Stimulated activated CD8-positive, alpha-beta memory T cell treated with anti-CD3 and anti-CD28 coated beads, Interleukin-15, amount 100 ng/mL, for 24 hours (primary cell): ENCODE measurements around the gene KCTD15.

ENCODE experiments used
- DNase-seq: peaks from one replicate; pipeline ENCODE4 v3.0.0-alpha.2; 2020; ENCODE audit warnings: low read depth

KCTD15 gene

GRCh38 chr19:33797802-33798671 lies 1.4 kb downstream of the KCTD15 start:
- no peak for DNase-seq

- DNase-seq = no peak
Observed at GRCh38 chr19:33798681-33799111, 2.0 kb downstream of the KCTD15 start.

- DNase-seq = no peak
Observed at GRCh38 chr19:33799476-33799875, 2.8 kb downstream of the KCTD15 start.

- no peak for DNase-seq
Observed at GRCh38 chr19:33800012-33800680, 3.5 kb downstream of the KCTD15 start.

GRCh38 chr19:33801411-33801810 lies 4.7 kb downstream of the KCTD15 start:
- DNase-seq = no peak

- DNase-seq = no peak
Observed at GRCh38 chr19:33802001-33802400, 5.3 kb downstream of the KCTD15 start.

- no peak for DNase-seq
Observed at GRCh38 chr19:33802801-33803200, 6.1 kb downstream of the KCTD15 start.

- DNase-seq = no peak
Observed at GRCh38 chr19:33803383-33803782, 6.7 kb downstream of the KCTD15 start.

- no peak for DNase-seq
Observed at GRCh38 chr19:33804021-33804799, 7.5 kb downstream of the KCTD15 start.

GRCh38 chr19:33805313-33805712 lies 8.6 kb downstream of the KCTD15 start:
- DNase-seq = no peak

- DNase-seq = no peak
Observed at GRCh38 chr19:33805840-33806433, 9.3 kb downstream of the KCTD15 start.

GRCh38 chr19:33806434-33806881 lies 9.8 kb downstream of the KCTD15 start:
- DNase-seq = no peak

GRCh38 chr19:33808399-33808798 lies 11.7 kb downstream of the KCTD15 start:
- no peak for DNase-seq

- DNase-seq = no peak
Observed at GRCh38 chr19:33809960-33810359, 13.3 kb downstream of the KCTD15 start.

- no peak for DNase-seq
Observed at GRCh38 chr19:33810821-33811220, 14.2 kb downstream of the KCTD15 start.

GRCh38 chr19:33811246-33811645 lies 14.6 kb downstream of the KCTD15 start:
- no peak for DNase-seq

GRCh38 chr19:33811736-33812387 lies 15.2 kb downstream of the KCTD15 start:
- no peak for DNase-seq

- DNase-seq = no peak
Observed at GRCh38 chr19:33812388-33813330, 16.0 kb downstream of the KCTD15 start.

- no peak for DNase-seq
Observed at GRCh38 chr19:33813391-33814101, 16.9 kb downstream of the KCTD15 start.
